ENCODE results near the gene FTO.
"Not testable (repeated sequence)": the region's sequence is repeated elsewhere in the genome, so short reads cannot be mapped to it uniquely, and the experiment has no call there.

DNA sequence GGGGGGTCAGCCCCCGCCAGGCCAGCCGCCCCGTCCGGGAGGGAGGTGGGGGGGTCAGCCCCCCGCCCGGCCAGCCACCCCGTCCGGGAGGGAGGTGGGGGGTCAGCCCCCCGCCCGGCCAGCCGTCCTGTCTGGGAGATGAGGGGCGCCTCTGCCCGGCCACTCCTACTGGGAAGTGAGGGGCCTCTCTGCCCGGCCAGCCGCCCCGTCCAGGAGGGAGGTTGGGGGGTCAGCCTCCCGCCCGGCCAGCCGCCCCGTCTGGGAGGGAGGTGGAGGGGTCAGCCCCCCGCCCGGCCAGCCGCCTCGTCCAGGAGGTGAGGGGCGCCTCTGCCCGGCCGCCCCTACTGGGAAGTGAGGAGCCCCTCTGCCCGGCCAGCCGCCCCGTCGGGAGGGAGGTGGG is 5.7 kb upstream of the FTO start:
- TF ChIP-seq EZH2 (IDR thresholded peaks at IDR 0.05); POLR2AphosphoS5 (IDR thresholded peaks at IDR 0.05; ENCODE audit: borderline replicate concordance, low read depth, low read length): not testable (repeated sequence)

Measured in SK-N-MC (cell line).